Measurements from ENCODE around the gene HLA-DPA1.

The HLA-DPA1 gene

GRCh38 chr6:33018904-33019303, 54.5 kb downstream of the HLA-DPA1 start:
- no peak for TF ChIP-seq NFIC (IDR thresholded peaks at IDR 0.05)
- TF ChIP-seq REST (IDR thresholded peaks at IDR 0.05; ENCODE audit: low read depth) = no peak
- TF ChIP-seq MAX (IDR thresholded peaks at IDR 0.05) = no peak
- TF ChIP-seq FOXM1 (IDR thresholded peaks at IDR 0.05; ENCODE audit: borderline replicate concordance, low read depth) = no peak
- TF ChIP-seq TEAD4 (IDR thresholded peaks at IDR 0.05) = no peak
- TF ChIP-seq RAD21 (IDR thresholded peaks at IDR 0.05; ENCODE audit: low read depth) = no peak
- no peak for TF ChIP-seq YY1 (IDR thresholded peaks at IDR 0.05; ENCODE audit: low read depth)
- TF ChIP-seq EGR1 (IDR thresholded peaks at IDR 0.05) = no peak
- TF ChIP-seq TAF1 (IDR thresholded peaks at IDR 0.05; ENCODE audit: low read depth) = no peak

GRCh38 chr6:33018418-33018817, 55.0 kb downstream of the HLA-DPA1 start:
- TF ChIP-seq TCF12 (IDR thresholded peaks at IDR 0.05; ENCODE audit: low read depth) (no peak), EGR1 (IDR thresholded peaks at IDR 0.05) (no peak), YY1 (IDR thresholded peaks at IDR 0.05; ENCODE audit: low read depth) (no peak), FOXM1 (IDR thresholded peaks at IDR 0.05; ENCODE audit: borderline replicate concordance, low read depth) (no peak), EP300 (IDR thresholded peaks at IDR 0.05; ENCODE audit: borderline replicate concordance) (no peak), NFIC (IDR thresholded peaks at IDR 0.05) (no peak), RAD21 (IDR thresholded peaks at IDR 0.05; ENCODE audit: low read depth) (no peak)

- TF ChIP-seq NFIC (IDR thresholded peaks at IDR 0.05) (no peak), FOXM1 (IDR thresholded peaks at IDR 0.05; ENCODE audit: borderline replicate concordance, low read depth) (no peak)
Measured at GRCh38 chr6:33017694-33018353, 55.6 kb downstream of the HLA-DPA1 start.

- TF ChIP-seq YY1 (IDR thresholded peaks at IDR 0.05; ENCODE audit: low read depth) (no peak), REST (IDR thresholded peaks at IDR 0.05; ENCODE audit: low read depth) (no peak), ZBTB7A (IDR thresholded peaks at IDR 0.05; ENCODE audit: low read depth) (no peak), EGR1 (IDR thresholded peaks at IDR 0.05) (no peak), RAD21 (IDR thresholded peaks at IDR 0.05; ENCODE audit: low read depth) (no peak), FOXM1 (IDR thresholded peaks at IDR 0.05; ENCODE audit: borderline replicate concordance, low read depth) (no peak)
Measured at GRCh38 chr6:33017018-33017417, 56.4 kb downstream of the HLA-DPA1 start.

GRCh38 chr6:33015798-33016197, 57.7 kb downstream of the HLA-DPA1 start:
- TF ChIP-seq CREB1 (IDR thresholded peaks at IDR 0.05; ENCODE audit: low read depth) (no peak), NFIC (IDR thresholded peaks at IDR 0.05) (no peak)

- TF ChIP-seq RAD21 (IDR thresholded peaks at IDR 0.05; ENCODE audit: low read depth) = peak; percentile 75
- no peak for TF ChIP-seq EP300 (IDR thresholded peaks at IDR 0.05; ENCODE audit: borderline replicate concordance)
- TF ChIP-seq YY1 (IDR thresholded peaks at IDR 0.05; ENCODE audit: low read depth) = no peak
- TF ChIP-seq EGR1 (IDR thresholded peaks at IDR 0.05) = no peak
- TF ChIP-seq TEAD4 (IDR thresholded peaks at IDR 0.05) = no peak
Measured at GRCh38 chr6:33014841-33015634, 58.4 kb downstream of the HLA-DPA1 start.
